ENCODE measurements around the gene NOMO2.
"Not testable (repeated sequence)": the region's sequence is repeated elsewhere in the genome, so short reads cannot be mapped to it uniquely, and the experiment has no call there.

The NOMO2 gene

GRCh38 chr16:18561727-18562314 lies at the start of gene NOMO2:
NOMO2 (minus strand) TSS chr16:18562097; CDS start chr16:18562040, 57 bp downstream.
- peak; percentile 84 for DNase-seq

GRCh38 chr16:18610147-18610803 lies 48.4 kb upstream of the NOMO2 start:
- DNase-seq = not testable (repeated sequence)

- DNase-seq = not testable (repeated sequence)
Observed at GRCh38 chr16:18608271-18608670, 46.4 kb upstream of the NOMO2 start.

- DNase-seq = not testable (repeated sequence)
Observed at GRCh38 chr16:18603572-18604246, 41.8 kb upstream of the NOMO2 start.

- not testable (repeated sequence) for DNase-seq
Observed at GRCh38 chr16:18598582-18598981, 36.7 kb upstream of the NOMO2 start.

- DNase-seq = not testable (repeated sequence)
Observed at GRCh38 chr16:18597734-18598133, 35.8 kb upstream of the NOMO2 start.

GRCh38 chr16:18597319-18597718 lies 35.4 kb upstream of the NOMO2 start:
- not testable (repeated sequence) for DNase-seq

GRCh38 chr16:18595796-18596195 lies 33.9 kb upstream of the NOMO2 start:
- DNase-seq = not testable (repeated sequence)

GRCh38 chr16:18594880-18595279 lies 33.0 kb upstream of the NOMO2 start:
- DNase-seq = not testable (repeated sequence)

GRCh38 chr16:18593904-18594303 lies 32.0 kb upstream of the NOMO2 start:
- not testable (repeated sequence) for DNase-seq

GRCh38 chr16:18592982-18593381 lies 31.1 kb upstream of the NOMO2 start:
- not testable (repeated sequence) for DNase-seq

- not testable (repeated sequence) for DNase-seq
Observed at GRCh38 chr16:18591908-18592307, 30.0 kb upstream of the NOMO2 start.

GRCh38 chr16:18591441-18591840 lies 29.5 kb upstream of the NOMO2 start:
- not testable (repeated sequence) for DNase-seq

GRCh38 chr16:18589806-18590205 lies 27.9 kb upstream of the NOMO2 start:
- not testable (repeated sequence) for DNase-seq

- DNase-seq = not testable (repeated sequence)
Observed at GRCh38 chr16:18586560-18587540, 25.0 kb upstream of the NOMO2 start.

- DNase-seq = not testable (repeated sequence)
Observed at GRCh38 chr16:18585789-18586188, 23.9 kb upstream of the NOMO2 start.

- DNase-seq = no peak
Observed at GRCh38 chr16:18582902-18583301, 21.0 kb upstream of the NOMO2 start.

GRCh38 chr16:18580396-18580795 lies 18.5 kb upstream of the NOMO2 start:
- DNase-seq = not testable (repeated sequence)

- not testable (repeated sequence) for DNase-seq
Observed at GRCh38 chr16:18579261-18579660, 17.4 kb upstream of the NOMO2 start.

GRCh38 chr16:18577942-18578341 lies 16.0 kb upstream of the NOMO2 start:
- DNase-seq = not testable (repeated sequence)

- not testable (repeated sequence) for DNase-seq
Observed at GRCh38 chr16:18575945-18576344, 14.0 kb upstream of the NOMO2 start.

GRCh38 chr16:18575298-18575917 lies 13.5 kb upstream of the NOMO2 start:
- not testable (repeated sequence) for DNase-seq

All from activated gamma-delta T cell treated with Interleukin-2 at 50 U/mL for 16 hours (primary cell).